ENCODE results near the gene CIDEB. TPM values are rescaled to one million over a fixed set of nuclear protein-coding genes. Genes with fewer than 3 reads are reported as not detected.
A peak's percentile ranks its signal among the peaks of the same experiment; 100 is the strongest.

The CIDEB gene
- total and polyA plus RNA-seq, 2 of the 4 experiments (the other 2 are of a cell fraction): under 0.01 to 0.19 TPM

- no CpG with 5 or more reads among the region's 7 CpGs for WGBS, 2 experiments (ENCODE audit: extremely low coverage in 2 of 2, insufficient read length in 1 of 2)
- dilution Hi-C loops (cut with HindIII; ENCODE audit: low sequenced_read_pairs, unreplicated experiment) (no loop called here), intact Hi-C loops (cut with micrococcal nuclease) (no loop called here), in situ Hi-C loops (cut with MboI; ENCODE audit: low sequenced_read_pairs) (no loop called here)
- H2BK120ac ChIP-seq (ENCODE audit: low read depth, low read length): peak overlapping the region; percentile 59; the same call in 1 of the 2 replicates
- H2BK15ac ChIP-seq (ENCODE audit: low read depth, low read length): no peak overlapping the region; the same call in 2 of the 3 replicates
- H2AFZ ChIP-seq (replicated peaks; ENCODE audit: low read length, poor library complexity): peak overlapping the region; percentile 14
- H3K9ac ChIP-seq (ENCODE audit: low read depth, low read length): no peak overlapping the region
- H3K79me1 ChIP-seq (ENCODE audit: low read depth in 1 of 2, low read length in 2 of 2): no peaks in the 10 kb centered on the region
- no peak overlapping the region for H4K5ac ChIP-seq (ENCODE audit: low read depth, low read length)
- no peak overlapping the region for H2AK9ac ChIP-seq (replicated peaks; ENCODE audit: low read depth, low read length, poor library complexity)
- H3K9me3 ChIP-seq (ENCODE audit: control insufficient read depth, insufficient read depth, low read length): no peaks in the 10 kb centered on the region
- H3K36me3 ChIP-seq (ENCODE audit: control insufficient read depth, insufficient read depth, low read length): no peaks in the 10 kb centered on the region
- ATAC-seq (ENCODE audit: low read depth) (no peak), DNase-seq (no peak)
- no peak overlapping the region for H3K56ac ChIP-seq (ENCODE audit: extremely low read depth, insufficient read depth, low read length)
- H2AK5ac ChIP-seq (ENCODE audit: low read depth, low read length): peak overlapping the region; percentile 78
- no peak overlapping the region for H3K4me2 ChIP-seq (ENCODE audit: low read depth, low read length)
- no peak overlapping the region for H3K27ac ChIP-seq (ENCODE audit: insufficient read depth, low read length)
- peak overlapping the region; percentile 76; the same call in 1 of the 2 replicates for H2BK20ac ChIP-seq (ENCODE audit: low read depth, low read length)
- no peaks in the 10 kb centered on the region for H4K20me1 ChIP-seq (ENCODE audit: insufficient read depth, low read length)
- H4K8ac ChIP-seq (ENCODE audit: low read depth in 2 of 2, low read length in 2 of 2): no peak overlapping the region
- peak overlapping the region; percentile 55; the same call in 1 of the 2 replicates for H4K91ac ChIP-seq (ENCODE audit: insufficient read depth, low read depth, low read length)
- TF ChIP-seq RAD21 (IDR thresholded peaks at IDR 0.05; ENCODE audit: low read length) (no peak), FOS (IDR thresholded peaks at IDR 0.05; ENCODE audit: low read depth, low read length) (no peak), MXI1 (IDR thresholded peaks at IDR 0.05; ENCODE audit: borderline replicate concordance, low read depth, low read length) (no peak), BHLHE40 (IDR thresholded peaks at IDR 0.05; ENCODE audit: low read depth, low read length) (no peak), MAFK (IDR thresholded peaks at IDR 0.05; ENCODE audit: low read depth, low read length) (no peak), RCOR1 (IDR thresholded peaks at IDR 0.05; ENCODE audit: insufficient replicate concordance, low read length) (no peak), MAZ (IDR thresholded peaks at IDR 0.05; ENCODE audit: borderline replicate concordance, low read depth, low read length) (no peak), SMC3 (IDR thresholded peaks at IDR 0.05; ENCODE audit: low read depth, low read length) (no peak), CTCF (conservative IDR thresholded peaks at IDR 0.05; ENCODE audit: low read depth, low read length) (no peak), ELK1 (IDR thresholded peaks at IDR 0.05; ENCODE audit: borderline replicate concordance, low read depth, low read length) (no peak), POLR2A (IDR thresholded peaks at IDR 0.05; ENCODE audit: low read depth, low read length) (no peak), CHD1 (IDR thresholded peaks at IDR 0.05; ENCODE audit: low read depth, low read length) (no peak), CEBPB (IDR thresholded peaks at IDR 0.05; ENCODE audit: low read depth, low read length) (no peak)
- H2BK5ac ChIP-seq (ENCODE audit: low read depth, low read length, poor library complexity, severe bottlenecking): no peak overlapping the region
- H3K23ac ChIP-seq (ENCODE audit: low read depth, low read length): no peak overlapping the region
- H3K9me1 ChIP-seq (ENCODE audit: insufficient read depth, low read length): peaks cover 3% of the 10 kb centered on the region; the same call in 1 of the 2 replicates
- no peak overlapping the region for H3K4me3 ChIP-seq (ENCODE audit: insufficient read depth, low read depth, low read length)
- peaks cover 9% of the 10 kb centered on the region for H3K4me1 ChIP-seq (ENCODE audit: control insufficient read depth, insufficient read depth, low read length)
- CTCF ChIA-PET: no interaction called here
- H3K14ac ChIP-seq (replicated peaks; ENCODE audit: low read depth, low read length): no peak overlapping the region
- H3K18ac ChIP-seq (ENCODE audit: low read depth, low read length): no peak overlapping the region
- peaks cover 4% of the 10 kb centered on the region for H3K27me3 ChIP-seq (ENCODE audit: control insufficient read depth, insufficient read depth, low read length)
- 0 out of 2 replicates have a peak overlapping the region, but pooled peaks have one; percentile 10 for H3K4ac ChIP-seq (ENCODE audit: low read depth, low read length)
- POLR2A ChIA-PET (ENCODE audit: unreplicated experiment): no interaction called here
- BruUV-seq (replicated peaks): no TSS peak
Measured at GRCh38 chr14:24355009-24355408, 47.2 kb upstream of the CIDEB start.
